Lung (tissue), 12 donors: ENCODE measurements around the gene HNRNPL. TPM values are rescaled to one million over a fixed set of nuclear protein-coding genes. Genes with fewer than 3 reads are reported as not detected.

Experiments used
- ATAC-seq: fragments of 200-7000 bp; cut with Tn5 transposase; one replicate; pipeline ENCODE4 v1.9.1; 2020; ENCODE audit warnings: moderate number of reproducible peaks; ENCODE audit not compliant: insufficient read depth, low FRiP score
- DNase-seq, 3 donors: peaks; one replicate each; pipeline ENCODE4 v3.0.0-alpha.2; 2013 to 2017
- H3K27ac ChIP-seq, 2 donors: one replicate each; pipeline ENCODE4 v1.5.1; 2013; ENCODE audit warnings: mild to moderate bottlenecking in 2 of 2, moderate library complexity in 2 of 2, control low read depth in 1 of 2, inconsistent platforms in 1 of 2, low read depth in 1 of 2, low read length in 1 of 2
- H3K27me3 ChIP-seq, 3 donors: one replicate each; pipeline ENCODE4 v1.5.1; 2013; ENCODE audit warnings: low read length in 2 of 3; ENCODE audit not compliant: control insufficient read depth in 3 of 3, insufficient read depth in 3 of 3
- H3K36me3 ChIP-seq, 4 donors: one replicate each; pipeline ENCODE4 v1.5.1; 2013; ENCODE audit warnings: low read length in 4 of 4, mild to moderate bottlenecking in 1 of 4, moderate library complexity in 1 of 4; ENCODE audit not compliant: control insufficient read depth in 4 of 4, insufficient read depth in 4 of 4
- H3K4me1 ChIP-seq, 5 donors: one replicate each; pipeline ENCODE4 v1.5.1; 2013; ENCODE audit warnings: low read length in 5 of 5, mild to moderate bottlenecking in 2 of 5, moderate library complexity in 1 of 5; ENCODE audit not compliant: control insufficient read depth in 5 of 5, insufficient read depth in 5 of 5
- H3K4me3 ChIP-seq: one replicate; pipeline ENCODE4 v1.5.1; 2013; ENCODE audit warnings: mild to moderate bottlenecking, control low read depth, moderate library complexity
- H3K9ac ChIP-seq, 2 donors: one replicate each; pipeline ENCODE4 v1.5.1; 2013; ENCODE audit warnings: low read length in 2 of 2, control low read depth in 1 of 2; ENCODE audit not compliant: insufficient read depth in 1 of 2
- H3K9me3 ChIP-seq, 4 donors: one replicate each; pipeline ENCODE4 v1.5.1; 2013; ENCODE audit warnings: low read length in 3 of 4, mild to moderate bottlenecking in 1 of 4, moderate library complexity in 1 of 4; ENCODE audit not compliant: control insufficient read depth in 4 of 4, insufficient read depth in 3 of 4
- CTCF ChIP-seq: IDR thresholded peaks from 2 replicates; pipeline ENCODE4 v1.5.1; 2012; ENCODE audit warnings: mild to moderate bottlenecking; ENCODE audit errors: control extremely low read depth, extremely low read depth
- WGBS, 2 donors: extraction: QIAGEN DNeasy Blood & Tissue Kit; methylation state at CpG; one replicate each; pipeline ENCODE4 v1.1.7; 2013; 5-methylcytosine and 5-hydroxymethylcytosine counted together
- polyA plus RNA-seq, 2 donors: library from polyadenylated mRNA; stranded (reverse); fragments of 200-250 nt; gene quantifications; one replicate each; pipeline ENCODE4 v1.2.1, GENCODE V29; 2013
- total RNA-seq, 2 donors: library from RNA; depleted of rRNA in 1 of 2; stranded (reverse); fragments of >200 nt in 1 of 2; gene quantifications; one replicate each; pipeline ENCODE4 v1.2.1, GENCODE V29; 2014 to 2021
- donor health status: control.
- donor health status: control.
- donor health status: Bipolar disorder and iron deficiency.
- donor health status: healthy.
- donor health status: DM: yes; HTN: yes; CAD: no.

The HNRNPL gene
- total and polyA plus RNA-seq, 4 donors: 169 to 298 (median 209) TPM

GRCh38 chr19:38853214-38853613 is 3.4 kb upstream of the HNRNPL start:
- H3K27me3 ChIP-seq: no peaks in the 10 kb centered on the region
- no peak for ATAC-seq
- no peak overlapping the region for H3K4me3 ChIP-seq

GRCh38 chr19:38852231-38853044 is 2.7 kb upstream of the HNRNPL start:
- Histone ChIP-seq H3K36me3 (peaks cover 0 to 8% (median 3%) of the 10 kb centered on the region in 4 donors), H3K27ac (peak overlapping the region; percentile 95 to 97), H3K4me3 (peak overlapping the region; percentile 47), H3K9me3 (no peaks in the 10 kb centered on the region), H3K4me1 (peaks cover 4 to 31% (median 9%) of the 10 kb centered on the region in 5 donors), H3K9ac (peak overlapping the region; percentile 56 to 65), H3K27me3 (no peaks in the 10 kb centered on the region)
- no peak for ATAC-seq
- WGBS, 2 donors: 1 to 2% methylated on average over 46 to 52 of the region's 52 CpGs
- peak; percentile 61 to 73 (median 65) for DNase-seq
- no peak for TF ChIP-seq CTCF

More at GRCh38 chr19:38853214-38853613, 3.4 kb upstream of the HNRNPL start:
- WGBS, 2 donors: 89 to 93% methylated on average over 17 of the region's 17 CpGs
- no peak for DNase-seq
- Histone ChIP-seq H3K36me3 (peaks cover 0 to 7% (median under 1%) of the 10 kb centered on the region in 4 donors), H3K9me3 (no peaks in the 10 kb centered on the region), H3K9ac (peak overlapping the region in 1 of 2 donors; percentile 56), H3K27ac (no peak overlapping the region), H3K4me1 (peaks cover 0 to 23% (median 5%) of the 10 kb centered on the region in 5 donors)
- no peak for TF ChIP-seq CTCF

- Histone ChIP-seq H3K36me3 (peaks cover 7 to 14% (median 9%) of the 10 kb centered on the region in 4 donors), H3K27me3 (no peaks in the 10 kb centered on the region), H3K9ac (peak overlapping the region; percentile 39 to 98), H3K27ac (peak overlapping the region; percentile 97 to 98), H3K4me1 (peaks cover 4 to 33% (median 9%) of the 10 kb centered on the region in 5 donors), H3K4me3 (peak overlapping the region; percentile 62), H3K9me3 (no peaks in the 10 kb centered on the region)
- DNase-seq: peak; percentile 95 to 97 (median 96)
- peak; percentile 21 for ATAC-seq
- WGBS, 2 donors: 0 to 1% methylated on average over 25 to 65 of the region's 67 CpGs
- no peak for TF ChIP-seq CTCF
Observed at GRCh38 chr19:38851622-38852230, 1.9 kb upstream of the HNRNPL start.
